Right kidney (tissue), 1 donor: ENCODE results near the gene HCRTR2.
A peak's percentile ranks its signal among the peaks of the same experiment; 100 is the strongest.
"Not testable (repeated sequence)": the region's sequence is repeated elsewhere in the genome, so short reads cannot be mapped to it uniquely, and the experiment has no call there.

Experiments used
- DNase-seq: peaks from one replicate; pipeline ENCODE4 v3.0.0-alpha.2; 2016

HCRTR2 gene

DNA sequence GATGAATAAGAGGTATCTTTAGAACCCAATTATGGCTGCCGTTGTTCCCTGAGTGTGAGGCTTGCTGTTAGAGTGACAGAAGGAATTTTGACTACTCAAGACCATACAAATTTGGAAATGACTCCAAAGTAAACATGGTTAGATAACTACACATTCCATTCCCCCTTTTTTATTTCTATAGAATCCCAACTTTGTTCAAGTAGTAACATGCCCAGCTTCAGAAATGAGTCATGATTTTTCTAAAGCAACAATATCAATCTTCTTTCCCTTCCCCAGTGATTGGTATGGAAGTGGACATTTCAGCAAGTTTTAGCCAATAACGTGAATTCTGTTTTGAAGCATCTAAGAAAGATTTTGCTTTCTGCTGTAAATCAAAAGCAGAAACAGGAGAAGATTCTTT lies 37.8 kb downstream of the HCRTR2 start:
- DNase-seq, result no peak

DNA sequence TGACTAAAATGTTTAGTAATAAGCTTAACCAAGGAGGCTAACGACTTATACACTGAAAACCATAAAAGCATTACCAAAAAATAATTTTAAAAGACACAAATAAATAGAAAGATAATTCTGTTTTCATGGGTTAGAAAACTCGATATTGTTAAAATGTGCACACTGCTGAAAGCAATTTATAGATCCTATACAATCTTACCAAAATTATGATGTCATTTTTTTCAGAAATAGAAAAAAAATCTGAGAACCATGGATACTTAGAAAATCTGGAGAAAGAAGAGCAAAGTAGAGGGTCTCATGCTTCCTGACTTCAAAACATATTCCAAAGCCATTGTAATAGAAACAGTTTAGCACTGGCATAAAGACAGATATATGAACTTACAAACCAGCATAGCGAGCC lies 46.6 kb downstream of the HCRTR2 start:
- no peak for DNase-seq

DNA sequence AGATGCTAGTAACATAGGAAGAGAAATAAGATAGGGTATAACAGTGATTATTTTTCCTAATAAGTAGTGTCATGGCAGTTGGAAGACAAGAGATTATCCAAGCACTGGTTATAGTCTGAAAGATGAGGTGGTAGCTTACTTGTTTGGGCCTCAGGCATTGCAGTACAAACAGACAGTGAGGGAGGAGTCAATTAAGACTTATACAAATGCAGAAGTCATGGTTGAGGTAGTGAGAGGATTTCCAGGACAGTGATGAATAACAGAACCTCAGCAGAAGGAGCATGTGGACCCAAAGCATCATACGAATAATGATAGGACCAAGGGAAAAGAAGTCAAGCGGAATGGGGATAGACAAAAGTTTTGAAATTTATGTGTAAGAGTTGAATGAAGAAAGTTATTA lies 53.5 kb downstream of the HCRTR2 start:
- no peak for DNase-seq

DNA sequence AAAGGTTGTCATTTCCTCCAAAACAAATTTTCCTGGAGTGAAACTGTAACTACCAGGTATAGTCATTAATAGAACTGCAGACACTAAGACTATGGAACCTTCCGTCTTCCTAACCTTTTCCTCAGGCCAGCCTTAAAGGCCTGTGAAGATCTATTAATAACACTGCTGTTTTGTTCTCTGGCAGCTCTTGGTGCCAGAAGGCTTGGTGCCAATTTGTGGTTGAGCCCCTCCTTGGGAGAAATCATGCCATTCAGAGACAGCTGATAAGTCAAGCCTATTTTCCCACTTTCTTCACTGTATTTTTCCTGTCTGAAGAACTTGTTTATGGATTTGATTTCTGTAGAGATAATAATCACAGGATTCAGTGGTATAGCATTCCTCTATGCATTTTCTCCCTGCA lies 64.8 kb downstream of the HCRTR2 start:
- no peak for DNase-seq

DNA sequence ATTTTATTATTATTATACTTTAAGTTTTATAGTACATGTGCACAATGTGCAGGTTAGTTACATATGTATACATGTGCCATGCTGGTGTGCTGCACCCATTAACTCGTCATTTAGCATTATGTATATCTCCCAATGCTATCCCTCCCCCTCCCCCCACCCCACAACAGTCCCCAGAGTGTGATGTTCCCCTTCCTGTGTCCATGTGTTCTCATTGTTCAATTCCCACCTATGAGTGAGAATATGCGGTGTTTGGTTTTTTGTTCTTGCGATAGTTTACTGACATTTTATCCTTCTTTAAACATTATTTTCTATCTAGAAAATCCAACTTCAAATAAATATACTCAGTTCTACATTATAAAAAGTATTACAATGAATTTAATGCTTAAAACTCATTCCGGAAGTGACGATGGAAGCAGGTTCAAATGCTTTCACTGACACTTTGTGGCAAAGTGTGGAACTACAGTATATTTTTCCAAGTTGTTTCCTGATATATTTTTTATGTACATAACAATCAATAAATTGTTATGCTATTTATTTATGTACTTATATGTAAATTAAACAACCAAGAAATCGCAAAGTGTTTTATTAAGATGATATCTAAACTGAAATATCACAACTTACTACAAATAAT lies 66.8 kb downstream of the HCRTR2 start:
- not testable (repeated sequence) for DNase-seq

DNA sequence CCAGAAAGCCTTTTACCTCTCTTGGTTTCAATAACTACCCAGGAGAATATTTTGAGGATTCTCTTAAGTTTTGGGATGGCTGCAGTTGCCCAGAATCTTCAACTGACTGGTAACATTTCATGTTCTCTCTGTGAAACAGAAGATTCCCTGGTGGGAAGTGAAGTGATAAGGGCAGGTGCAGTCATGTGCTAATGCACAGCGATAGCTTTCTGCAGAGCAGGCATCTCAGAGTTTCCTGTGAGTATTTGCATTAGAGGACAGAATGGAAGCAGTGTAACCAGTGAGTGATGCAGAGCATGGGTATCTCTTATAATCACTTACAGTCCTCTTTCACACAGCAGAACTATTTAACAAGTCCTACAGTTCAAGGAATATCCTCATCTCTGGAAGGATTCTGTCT lies 76.1 kb downstream of the HCRTR2 start:
- DNase-seq, result no peak

DNA sequence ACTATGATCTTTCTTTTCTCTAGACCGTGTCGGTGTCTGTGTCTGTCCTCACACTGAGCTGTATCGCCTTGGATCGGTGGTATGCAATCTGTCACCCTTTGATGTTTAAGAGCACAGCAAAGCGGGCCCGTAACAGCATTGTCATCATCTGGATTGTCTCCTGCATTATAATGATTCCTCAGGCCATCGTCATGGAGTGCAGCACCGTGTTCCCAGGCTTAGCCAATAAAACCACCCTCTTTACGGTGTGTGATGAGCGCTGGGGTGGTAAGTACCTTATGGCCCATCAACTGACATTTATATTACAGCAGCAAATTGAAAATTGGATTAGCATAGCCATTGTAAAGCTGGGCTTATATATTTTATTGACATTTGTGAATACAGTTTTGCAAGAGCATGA lies 80.8 kb downstream of the HCRTR2 start:
- DNase-seq, result no peak

DNA sequence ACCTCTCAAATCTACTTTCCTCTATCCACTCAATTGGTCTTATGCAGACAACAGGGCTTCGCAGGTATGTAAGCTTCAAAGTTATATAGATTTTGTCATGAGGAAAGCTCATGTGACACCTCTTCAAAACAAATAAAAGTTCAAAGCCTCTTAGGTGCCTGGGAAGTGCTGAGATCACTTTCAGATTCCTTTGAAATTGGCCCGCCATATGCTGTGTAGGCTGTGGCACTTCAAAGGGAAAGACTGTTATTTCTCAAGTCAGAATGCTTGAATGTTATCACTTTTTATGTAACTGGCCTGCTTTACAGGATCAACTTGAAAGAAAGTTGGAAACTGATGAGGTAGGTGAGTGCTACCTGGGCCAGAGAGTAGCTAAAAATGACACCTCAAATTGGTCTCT lies 85.9 kb downstream of the HCRTR2 start:
- DNase-seq, result no peak

DNA sequence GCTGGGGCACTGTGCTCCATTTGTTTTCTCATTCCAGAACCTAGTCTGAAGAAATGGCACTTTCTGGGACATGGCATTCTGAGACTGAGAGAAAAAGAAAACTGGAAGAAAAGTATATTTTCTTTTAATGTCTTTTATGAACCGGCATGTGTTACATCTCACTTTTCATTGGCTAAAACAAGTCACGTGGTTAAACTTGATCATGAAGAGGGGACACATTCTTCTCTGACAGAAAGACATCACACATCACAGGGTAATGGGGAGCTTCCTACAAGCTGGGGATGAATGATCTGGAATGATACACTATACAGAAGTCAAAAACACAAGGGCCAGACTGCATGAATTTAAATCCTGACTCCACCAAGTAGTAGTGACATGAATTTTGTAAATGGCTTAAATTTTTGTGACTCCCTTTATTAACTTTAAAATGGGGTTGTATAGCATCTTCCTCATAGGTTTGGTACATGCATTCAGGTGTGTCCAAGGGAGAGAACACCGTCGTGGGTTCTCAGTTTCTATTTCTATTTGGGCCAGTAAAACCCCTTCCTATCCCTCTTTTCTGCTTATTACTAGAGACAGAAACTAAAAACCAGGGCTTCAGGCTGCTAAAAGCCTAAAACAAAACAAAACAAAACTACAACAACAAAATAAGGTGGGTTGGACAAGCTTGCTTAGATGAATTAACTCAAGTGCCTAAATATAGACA lies 91.2 kb downstream of the HCRTR2 start:
- DNase-seq, result no peak

DNA sequence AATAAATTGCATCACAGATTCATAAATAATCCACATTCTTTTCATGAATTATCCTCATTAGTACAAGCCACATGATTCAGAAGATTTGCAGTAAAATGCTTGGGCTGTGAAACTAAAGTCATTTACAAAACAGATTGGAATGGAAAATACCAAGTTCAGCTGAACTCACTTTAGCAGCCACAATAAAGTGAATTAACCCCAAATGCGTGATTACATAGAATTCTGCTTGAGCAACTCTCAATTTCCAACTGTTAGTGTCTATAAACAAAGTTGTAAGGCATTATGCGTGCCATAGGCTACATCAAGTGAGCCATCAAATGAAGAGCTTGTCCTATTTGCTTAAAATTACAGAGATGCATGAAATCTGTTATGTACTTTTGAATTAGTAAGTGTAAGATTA lies 92.6 kb downstream of the HCRTR2 start:
- no peak for DNase-seq

DNA sequence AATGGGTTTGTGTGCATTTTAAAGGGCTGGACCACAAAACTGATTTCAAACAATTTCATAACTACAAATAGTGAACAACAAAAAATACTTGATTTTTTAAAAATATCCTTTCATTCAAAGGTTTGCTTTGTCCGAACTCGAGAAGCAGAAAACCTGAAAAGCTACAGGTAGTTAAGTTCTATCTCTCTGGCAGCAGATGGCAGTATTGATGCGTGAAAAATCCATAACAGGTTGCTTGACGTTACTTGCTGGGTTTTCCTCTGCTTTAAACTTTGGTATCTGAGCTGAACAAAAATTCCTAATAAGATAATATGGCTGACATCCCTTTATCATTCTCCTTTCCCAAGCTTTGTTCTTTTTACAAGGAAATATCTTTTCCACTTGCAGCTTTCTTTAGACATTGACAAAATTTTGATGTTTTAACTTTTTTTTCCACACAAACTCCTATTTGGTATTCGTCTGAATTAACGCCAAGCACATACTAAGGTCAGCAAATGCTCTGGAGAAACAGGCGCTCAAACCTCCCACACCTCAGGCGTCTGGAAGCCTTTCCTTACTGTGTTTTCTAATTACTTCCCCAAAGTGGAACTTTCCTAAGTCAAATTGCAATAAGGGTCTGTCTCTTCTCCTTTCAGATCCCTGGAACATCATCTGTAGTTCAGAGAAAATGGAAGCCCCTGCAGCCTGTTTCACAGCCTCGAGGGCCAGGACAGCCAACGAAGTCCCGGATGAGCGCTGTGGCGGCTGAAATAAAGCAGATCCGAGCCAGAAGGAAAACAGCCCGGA lies 102.6 kb downstream of the HCRTR2 start:
- DNase-seq, result peak; percentile 48

DNA sequence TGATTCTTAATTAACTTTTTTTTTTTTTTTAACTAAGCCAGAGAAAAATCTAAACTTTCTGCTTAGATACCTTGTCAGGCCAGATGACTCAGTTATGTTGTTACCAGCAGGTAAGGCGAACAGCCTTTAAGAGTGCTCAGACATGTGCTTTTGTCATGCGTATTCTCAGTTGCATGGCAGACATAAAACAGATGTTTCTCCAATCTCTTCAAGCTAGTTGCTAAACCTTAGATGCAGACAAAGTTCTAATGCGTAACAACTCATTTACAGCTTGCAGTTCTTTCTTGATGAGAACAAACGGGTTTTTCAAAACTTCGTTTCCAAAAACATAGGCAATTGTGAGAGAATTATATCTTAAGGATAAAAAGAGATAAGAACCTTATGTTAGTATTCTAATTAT lies 103.3 kb downstream of the HCRTR2 start:
- no peak for DNase-seq

DNA sequence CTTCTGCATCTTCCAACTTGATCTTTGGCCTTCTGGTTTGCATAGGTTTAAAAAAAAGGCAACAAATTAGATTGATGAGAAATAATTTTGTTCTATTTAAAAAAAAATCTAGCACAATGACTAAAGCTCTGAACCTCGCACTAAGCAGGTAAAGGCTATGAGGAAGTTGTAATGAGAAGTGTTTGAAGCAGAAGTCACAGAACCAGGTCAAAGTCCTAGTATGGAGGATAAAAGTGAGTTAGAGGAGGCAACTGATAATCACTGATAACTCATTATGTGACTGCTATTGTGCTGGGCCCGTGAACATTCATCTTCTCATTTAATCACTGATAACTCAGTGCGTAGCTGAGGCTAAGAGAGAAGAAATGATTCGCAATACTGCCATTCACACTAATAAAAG lies 106.9 kb downstream of the HCRTR2 start:
- DNase-seq, result no peak

DNA sequence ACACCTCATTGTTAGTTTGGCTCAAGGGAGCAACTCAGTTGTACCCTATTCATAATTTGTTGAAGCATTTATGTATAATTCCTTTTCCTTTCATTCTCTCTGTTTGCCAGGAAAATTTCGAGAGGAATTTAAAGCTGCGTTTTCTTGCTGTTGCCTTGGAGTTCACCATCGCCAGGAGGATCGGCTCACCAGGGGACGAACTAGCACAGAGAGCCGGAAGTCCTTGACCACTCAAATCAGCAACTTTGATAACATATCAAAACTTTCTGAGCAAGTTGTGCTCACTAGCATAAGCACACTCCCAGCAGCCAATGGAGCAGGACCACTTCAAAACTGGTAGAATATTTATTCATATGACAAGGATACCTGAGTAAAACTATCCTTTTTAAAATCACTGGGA lies 107.8 kb downstream of the HCRTR2 start:
- no peak for DNase-seq

DNA sequence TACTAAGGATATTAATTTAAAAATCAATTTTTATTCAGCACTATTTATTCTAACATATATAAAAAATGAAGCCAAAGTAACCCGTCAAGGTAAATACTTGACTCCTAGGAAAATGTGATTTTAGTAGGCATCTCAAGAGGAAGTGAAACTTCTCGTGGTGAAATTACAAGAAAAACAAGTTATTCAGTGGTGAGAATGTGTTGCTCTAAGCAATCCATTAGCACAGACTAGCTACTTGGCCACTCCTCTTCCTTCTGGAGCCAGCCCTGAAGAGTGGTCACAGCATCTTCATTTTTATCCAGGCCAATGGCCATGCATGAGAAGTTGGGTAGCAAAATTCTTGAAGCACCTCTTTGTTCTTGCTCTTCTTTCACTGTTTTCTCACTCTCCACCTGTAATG lies 112.5 kb downstream of the HCRTR2 start:
- DNase-seq, result no peak

DNA sequence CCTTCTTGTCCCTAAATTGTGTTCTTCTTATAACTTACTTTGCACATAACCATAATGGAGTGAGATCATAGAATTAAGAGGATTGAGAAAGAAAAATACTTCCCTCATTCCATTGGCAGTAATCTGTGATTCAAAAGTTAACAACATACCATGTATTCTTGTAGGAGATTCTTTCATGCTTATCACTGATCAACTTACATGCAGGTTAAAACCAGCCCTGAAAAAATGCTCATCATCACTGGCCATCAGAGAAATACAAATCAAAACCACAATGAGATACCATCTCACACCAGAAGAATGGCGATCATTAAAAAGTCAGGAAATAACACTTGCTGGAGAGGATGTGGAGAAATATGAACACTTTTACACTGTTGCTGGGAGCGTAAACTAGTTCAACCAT lies 116.4 kb downstream of the HCRTR2 start:
- no peak for DNase-seq

DNA sequence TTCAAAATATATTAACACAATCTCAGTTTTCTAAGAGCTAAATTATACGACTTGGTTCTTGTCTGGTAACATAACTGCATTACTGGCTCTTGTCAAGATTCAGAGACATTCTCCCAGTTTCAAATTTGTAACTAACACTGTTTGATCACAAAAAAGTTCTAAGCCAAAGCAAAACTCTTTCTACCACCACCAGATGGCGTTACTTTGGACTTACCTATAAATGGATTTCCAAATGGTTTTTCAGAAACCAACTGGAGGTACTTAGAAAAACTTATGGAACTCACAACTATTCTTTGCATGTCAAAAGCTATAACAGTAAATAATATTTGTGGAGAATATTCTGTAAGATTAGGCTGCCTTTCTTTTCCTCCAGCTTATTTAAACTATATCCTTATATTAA lies 118.8 kb downstream of the HCRTR2 start:
- no peak for DNase-seq

DNA sequence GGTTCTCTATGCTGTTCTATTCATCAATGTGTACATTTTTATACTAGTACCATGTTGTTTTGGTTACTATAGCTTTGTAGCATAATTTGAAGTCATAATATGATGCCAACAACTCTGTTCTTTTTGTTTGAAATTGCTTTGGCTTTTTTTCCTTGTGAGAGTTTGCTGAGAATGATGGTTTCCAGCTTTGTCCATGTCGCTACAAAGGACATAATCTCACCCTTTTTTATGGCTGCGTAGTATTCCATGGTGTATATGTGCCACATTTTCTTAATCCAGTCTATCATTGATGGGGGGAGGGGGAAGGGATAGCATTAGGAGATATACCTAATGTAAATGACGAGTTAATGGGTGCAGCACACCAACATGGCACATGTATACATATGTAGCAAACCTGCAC lies 122.9 kb downstream of the HCRTR2 start:
- DNase-seq, result not testable (repeated sequence)

DNA sequence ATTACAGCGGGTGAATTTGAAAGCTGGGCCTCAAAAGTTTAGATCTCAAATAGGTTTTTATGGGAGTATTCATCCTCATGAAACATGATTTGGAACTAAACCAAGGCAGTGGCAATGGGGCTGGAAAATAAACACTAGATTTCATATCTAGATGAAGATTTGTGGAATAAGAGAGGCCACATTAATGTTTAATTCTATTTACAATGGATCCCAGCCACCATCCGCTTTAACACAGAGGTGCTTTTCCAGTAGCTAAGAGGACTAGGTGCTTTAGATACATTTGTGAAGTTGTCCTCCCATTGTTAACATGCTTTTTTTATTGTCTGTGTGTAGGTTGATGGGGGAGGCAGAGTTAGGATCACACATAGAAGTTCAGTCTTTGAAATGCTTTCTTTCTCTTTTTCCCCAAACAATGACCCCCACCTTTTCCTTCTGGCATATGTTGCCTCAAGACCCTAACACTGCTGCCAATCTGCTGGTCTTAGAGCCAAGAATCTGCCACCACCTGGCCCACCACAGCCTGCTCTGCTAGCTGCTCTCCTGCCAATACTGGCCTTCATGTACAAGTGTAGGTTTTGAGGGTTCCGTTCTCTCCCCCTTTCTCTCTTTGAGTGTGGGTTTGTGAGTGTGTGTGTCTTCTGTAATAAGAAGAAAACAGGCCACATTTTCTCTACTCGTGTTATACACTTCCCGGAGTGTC lies 125.1 kb downstream of the HCRTR2 start:
- DNase-seq, result no peak

DNA sequence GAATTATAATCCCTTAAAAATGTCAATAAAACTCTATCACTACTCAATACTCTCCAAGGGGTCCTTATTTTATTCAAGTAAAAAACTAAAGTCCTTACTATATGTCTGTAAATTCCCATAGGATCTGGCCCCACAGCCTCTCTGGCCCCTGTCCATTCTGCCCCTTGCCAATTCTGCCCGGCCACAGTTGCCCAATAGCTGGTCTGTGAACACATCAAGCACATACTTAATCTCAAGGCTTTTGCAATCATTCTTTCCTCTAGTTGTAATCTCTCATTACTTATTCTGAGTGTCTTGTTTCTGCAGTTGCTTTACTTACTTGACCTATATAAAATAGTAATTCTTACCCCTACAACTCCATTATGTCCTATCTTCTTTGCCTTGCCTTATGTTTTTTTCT lies 130.4 kb downstream of the HCRTR2 start:
- no peak for DNase-seq

DNA sequence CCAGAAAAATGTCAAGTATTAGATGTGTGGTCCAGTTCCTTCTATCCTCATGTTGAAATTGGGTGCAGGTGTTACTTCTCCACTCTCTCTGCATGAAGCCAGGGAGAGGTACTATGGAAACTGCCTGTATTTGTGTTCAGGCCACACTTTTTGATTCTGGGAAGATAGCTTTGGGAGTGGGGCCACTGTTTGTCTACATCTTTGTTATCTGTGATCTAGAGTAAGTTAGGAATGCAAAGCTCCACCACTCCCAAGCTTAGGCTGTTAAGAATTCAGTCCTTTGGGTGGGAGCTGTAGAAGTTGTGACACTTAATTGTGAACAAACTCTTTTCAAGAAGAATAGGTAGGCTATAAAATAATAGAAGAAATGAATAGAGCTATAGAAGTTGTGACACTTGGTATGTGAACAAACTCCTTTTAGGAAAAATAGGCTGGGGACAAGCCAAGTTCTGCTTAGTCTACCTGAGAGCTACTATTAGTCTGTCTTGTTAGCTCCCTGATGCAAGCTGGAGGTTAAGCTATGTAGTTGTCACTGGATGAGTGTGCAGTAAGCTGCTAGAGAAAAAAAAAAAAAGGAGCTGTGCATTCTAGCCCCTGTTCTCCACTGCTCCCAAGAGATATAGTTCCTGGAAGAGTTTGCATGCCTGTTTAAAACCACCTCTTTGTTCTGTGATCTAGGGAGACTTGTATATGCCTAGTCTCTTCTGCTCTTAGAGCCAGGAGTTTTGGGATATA lies 145.8 kb downstream of the HCRTR2 start:
- DNase-seq, result no peak

DNA sequence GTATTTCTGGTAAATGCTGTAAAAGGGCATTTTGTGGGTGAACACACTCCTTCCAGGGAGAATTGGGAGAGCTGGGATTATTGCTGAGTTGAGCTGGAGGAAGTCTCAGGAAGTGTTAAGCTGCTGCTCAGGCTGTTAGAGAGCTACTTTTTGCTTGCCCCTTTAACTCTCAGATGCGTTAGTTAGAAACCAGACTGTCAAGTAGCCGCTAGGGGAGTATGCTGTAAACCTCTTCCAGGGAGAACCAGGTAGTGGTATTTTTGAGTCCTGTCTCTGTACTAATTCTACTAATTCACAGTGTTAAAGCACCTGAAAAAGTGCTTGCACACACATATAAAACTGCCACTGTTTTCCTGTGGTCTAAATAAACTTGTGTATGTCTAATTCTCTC lies 146.4 kb downstream of the HCRTR2 start:
- DNase-seq, result no peak
